NCI-H2171 (cell line): ENCODE measurements around the gene TEP1.
"Not testable (repeated sequence)": the region's sequence is repeated elsewhere in the genome, so short reads cannot be mapped to it uniquely, and the experiment has no call there.

Source experiments
- DNase-seq: peaks from one replicate; lab custom pipeline; 2025; lab: John Stamatoyannopoulos, UW

TEP1 gene

DNA sequence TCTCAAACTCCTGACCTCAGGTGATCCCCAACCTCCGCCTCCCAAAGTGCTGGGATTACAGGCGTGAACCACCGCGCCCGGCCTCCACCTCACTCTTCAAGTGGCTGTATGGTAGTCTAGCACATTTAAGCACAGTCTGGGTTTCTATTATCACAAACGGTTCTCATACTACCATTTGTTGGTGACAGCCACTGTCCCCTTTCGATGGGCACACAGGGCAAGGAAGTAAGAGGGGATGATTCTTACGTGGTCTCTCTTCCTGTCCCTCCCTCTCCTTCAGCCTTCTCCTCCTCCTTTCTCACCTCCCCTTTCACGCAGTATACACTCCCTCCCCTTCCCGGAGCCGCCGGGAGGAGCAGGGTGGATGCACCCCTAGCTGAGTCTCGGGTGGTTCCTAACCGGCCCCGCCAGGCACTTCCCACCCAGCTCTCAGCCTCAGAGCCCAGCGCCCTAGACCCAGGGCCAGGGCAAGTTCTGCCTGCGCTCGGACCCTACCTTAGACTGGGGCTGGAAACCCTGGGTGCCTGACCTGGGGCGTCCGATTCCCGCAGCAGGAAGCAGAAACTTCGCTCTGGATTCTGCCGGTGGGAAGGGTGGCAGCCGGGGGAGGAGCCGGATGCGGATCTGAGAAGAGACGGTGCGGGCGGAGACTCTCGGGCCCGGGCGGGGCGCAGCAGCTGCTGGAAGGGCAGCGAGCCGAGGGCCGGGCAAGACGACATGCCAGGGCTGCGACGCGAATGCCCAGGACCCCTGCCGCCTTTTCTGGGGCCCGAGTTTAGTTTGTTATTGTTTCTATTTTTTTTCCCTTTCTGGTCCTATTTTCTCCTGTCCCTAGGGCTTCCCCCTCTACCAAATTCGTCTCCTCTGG, at the start of gene TEP1:
TSS of gene TEP1 (minus strand) at position 626 of the 868 bp plus-strand sequence. CDS start 5,062 bp downstream, outside the sequence.
- DNase-seq = peak; percentile 91

DNA sequence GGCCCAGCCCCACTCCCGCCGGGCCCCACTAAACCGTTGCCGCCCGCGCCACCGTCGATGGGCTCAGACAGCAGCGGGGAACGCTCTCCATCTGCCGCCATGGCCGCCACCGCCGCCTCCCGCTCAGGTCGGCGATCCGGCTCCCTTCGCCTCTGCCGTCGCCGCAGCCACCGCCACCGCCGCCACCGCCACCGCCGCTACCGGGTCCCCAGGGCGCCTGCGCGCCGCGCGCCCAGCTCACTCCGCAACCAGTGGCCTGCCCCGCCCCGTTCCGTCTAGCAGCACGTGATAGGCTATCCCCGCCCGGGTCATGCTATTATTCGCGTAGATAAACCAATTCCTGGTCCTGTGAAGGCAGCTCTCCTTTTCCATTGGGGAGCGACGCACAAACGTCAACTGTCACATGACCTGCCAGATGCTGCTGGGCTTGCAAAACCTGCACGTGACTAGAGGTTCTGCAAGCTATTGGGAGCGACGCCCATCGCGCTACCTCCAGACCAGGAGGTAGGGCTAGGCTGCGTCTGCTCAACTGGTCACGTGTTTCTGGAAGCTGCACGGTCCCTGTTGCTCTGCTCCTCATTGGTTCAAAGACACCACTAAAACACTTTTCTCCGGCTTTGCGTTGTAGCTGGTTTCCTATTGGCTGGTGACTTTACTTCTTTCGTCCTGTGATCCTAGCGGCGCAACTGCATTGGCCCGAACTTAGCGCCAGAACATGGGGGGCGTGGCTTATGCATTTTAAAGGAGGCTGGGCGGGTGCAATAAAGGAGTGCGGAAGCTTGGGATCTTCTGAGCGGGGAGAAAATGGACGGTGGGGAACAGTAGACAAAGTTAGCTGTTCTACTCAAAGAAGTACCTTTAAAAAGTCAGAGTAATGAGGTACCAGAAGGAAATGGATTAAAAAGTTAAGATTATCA, 48.2 kb upstream of the TEP1 start, which contains the start of gene PIP4P1:
TSS of gene PIP4P1 (minus strand) at position 210 of the 917 bp plus-strand sequence. CDS start at position 101, 109 bp downstream.
- DNase-seq = peak; percentile 100

DNA sequence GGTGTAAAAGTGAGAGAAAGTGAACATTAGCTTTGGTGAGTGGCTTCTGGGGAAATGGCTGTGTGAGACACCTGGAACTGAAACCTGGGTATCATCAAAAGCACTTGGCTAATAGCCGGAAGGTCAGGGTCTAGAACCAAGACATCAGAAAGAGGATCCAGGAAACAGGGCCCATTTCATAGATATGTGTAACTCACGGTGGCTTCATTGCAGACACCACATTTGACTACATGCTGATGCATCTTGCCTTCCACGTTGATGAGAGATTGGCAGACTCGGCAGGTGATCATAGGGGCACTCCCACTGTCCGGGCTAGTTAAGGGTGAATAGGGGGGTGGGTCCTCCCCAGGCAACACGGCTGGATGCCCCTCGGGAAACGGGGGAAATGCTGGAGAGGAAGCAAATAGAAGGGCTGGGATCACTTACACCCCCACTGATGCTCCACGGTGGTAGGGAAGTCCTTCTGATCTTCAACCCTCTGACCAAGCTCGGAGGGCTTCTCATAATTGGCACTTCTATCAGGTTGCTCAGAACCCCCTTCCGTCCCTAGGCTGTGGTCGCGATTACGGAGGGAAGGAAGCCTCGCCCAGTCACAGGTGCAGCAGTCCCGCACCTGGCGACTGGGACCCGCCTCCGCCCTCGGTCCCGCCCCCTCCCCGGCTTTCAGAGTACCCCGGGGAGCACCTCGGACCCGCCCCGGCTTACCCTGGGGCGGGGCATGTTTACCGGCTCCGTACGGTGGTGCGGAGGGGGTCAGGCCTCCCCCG, 47.3 kb upstream of the TEP1 start:
- DNase-seq = peak; percentile 77

DNA sequence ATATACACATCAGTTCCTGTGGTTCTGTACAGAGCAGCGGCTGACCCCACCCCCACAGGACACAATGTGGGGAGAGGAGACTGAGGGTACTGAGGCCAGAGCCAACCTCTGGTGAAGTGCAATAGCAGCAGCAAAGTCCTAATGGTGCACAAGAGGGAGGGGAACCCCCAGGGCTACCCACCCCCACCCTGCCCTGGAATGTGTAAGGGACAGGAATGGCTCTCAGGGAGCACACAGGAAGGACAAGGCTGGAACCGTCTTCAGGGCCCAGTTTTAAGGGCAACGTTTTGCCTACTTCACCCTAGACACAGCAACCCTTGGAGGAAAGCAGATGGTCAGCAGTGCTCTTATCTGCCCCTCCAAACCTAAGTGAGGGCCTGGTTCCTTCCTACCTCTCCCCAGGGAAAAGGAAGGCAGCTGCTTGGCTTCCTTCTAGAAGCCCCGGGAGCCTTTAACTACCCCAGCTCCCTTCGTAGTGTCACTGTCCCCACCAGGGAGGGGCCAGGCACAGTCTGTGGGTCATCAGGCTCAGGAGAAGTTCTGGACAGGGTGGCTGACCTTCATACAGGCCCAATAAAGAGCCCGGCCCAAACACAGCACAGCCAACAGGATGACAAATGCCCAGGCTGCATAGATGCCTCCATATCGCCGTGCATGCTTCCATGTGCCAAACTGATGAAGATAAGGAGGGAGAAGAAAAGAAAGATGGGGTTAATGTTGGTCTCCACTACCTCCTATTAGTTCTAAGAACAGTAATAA, 44.9 kb upstream of the TEP1 start:
- no peak for DNase-seq

DNA sequence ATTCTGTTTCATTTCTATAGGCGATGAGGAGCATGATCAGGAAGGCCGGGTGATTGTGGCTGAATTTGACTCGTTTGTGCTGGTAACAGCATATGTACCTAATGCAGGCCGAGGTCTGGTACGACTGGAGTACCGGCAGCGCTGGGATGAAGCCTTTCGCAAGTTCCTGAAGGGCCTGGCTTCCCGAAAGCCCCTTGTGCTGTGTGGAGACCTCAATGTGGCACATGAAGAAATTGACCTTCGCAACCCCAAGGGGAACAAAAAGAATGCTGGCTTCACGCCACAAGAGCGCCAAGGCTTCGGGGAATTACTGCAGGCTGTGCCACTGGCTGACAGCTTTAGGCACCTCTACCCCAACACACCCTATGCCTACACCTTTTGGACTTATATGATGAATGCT, 43.7 kb upstream of the TEP1 start:
- no peak for DNase-seq

DNA sequence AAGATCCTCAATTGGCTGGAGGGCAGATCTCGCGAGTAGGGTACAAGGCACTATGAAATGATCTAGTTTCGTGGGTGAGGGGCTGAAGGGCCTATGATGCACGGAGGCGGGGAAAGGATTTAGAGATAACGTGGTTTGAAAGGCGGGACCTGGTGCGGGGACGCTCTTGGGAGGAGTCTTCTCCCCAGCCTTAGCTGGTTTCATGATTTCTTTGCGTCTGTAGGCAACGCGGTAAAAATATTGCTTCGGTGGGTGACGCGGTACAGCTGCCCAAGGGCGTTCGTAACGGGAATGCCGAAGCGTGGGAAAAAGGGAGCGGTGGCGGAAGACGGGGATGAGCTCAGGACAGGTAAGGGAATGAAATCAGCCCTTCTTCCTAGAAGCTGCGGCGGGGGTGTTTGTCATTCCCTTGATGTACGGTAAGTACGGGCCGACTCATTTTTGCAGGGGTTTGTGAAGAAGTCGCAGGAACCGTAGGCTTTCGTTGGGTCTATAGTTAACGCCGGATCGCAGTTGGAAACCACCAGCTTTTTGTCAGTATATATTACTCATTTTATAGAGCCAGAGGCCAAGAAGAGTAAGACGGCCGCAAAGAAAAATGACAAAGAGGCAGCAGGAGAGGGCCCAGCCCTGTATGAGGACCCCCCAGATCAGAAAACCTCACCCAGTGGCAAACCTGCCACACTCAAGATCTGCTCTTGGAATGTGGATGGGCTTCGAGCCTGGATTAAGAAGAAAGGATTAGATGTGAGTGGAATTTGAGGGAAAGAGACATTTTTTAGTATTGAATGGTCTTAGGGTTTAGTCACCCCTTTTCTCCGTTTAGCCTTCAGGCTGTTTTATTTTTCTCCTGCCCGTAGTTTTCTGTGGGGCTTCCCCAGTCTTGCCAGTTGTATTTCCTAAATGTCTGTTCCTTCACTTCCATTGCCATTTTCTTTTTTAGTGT, 42.3 kb upstream of the TEP1 start:
- peak; percentile 99 for DNase-seq

DNA sequence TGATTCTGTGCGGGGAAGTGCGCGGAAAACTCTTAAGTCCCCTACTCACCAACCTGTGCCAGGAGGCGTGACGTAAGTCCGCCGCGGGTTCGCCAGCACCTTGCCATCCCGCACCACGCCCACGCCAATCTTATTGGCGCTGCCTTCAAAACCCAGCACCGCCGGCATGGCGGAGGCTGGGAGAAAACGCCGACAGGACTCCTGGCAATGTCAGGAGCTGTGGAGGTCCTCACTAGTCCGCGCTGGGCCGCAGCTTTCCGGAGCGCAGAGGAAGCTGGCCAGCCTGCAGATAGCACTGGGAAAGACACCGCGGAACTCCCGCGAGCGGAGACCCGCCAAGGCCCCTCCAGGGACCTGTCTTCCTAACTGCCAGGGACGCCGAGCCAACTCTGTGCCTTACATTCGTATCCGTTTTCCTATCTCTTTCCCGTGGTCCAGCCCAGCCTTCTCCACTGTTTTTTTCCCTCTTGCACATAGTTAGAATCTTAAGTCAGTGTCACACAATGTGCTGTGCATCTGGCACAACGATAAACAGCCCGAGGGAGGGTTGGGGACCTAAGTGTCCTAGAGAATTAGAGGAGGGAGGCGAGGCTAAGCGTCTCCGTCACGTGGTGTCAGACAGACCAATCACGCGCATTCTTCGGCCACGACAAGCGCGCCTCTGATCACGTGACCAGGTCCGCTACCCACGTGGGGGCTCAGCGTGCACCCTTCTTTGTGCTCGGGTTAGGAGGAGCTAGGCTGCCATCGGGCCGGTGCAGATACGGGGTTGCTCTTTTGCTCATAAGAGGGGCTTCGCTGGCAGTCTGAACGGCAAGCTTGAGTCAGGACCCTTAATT, 41.4 kb upstream of the TEP1 start, which contains the start of the genes APEX1 and OSGEP:
TSS of gene APEX1 (plus strand) at position 711 of the 839 bp plus-strand sequence. CDS start 420 bp downstream, outside the sequence.
TSS of gene OSGEP (minus strand) at position 297 of the 839 bp plus-strand sequence. CDS start at position 168, 129 bp downstream.
- peak; percentile 100 for DNase-seq

DNA sequence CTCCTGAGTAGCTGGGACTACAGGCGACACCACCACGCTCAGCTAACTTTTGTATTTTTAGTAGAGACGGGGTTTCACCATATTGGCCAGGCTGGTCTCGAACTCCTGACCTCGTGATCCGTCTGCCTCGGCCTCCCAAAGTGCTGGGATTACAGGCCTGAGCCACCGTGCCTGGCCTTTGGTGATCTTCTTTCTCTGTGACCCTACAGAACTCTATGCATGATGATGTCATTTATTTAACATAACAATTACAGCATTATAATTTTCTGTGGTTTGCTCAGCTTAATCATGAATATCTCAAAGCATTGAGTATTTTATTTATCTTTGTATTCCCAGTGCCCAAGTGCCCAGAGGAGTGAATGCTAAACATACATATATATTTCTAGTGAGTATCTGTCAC, 39.5 kb upstream of the TEP1 start:
- not testable (repeated sequence) for DNase-seq

DNA sequence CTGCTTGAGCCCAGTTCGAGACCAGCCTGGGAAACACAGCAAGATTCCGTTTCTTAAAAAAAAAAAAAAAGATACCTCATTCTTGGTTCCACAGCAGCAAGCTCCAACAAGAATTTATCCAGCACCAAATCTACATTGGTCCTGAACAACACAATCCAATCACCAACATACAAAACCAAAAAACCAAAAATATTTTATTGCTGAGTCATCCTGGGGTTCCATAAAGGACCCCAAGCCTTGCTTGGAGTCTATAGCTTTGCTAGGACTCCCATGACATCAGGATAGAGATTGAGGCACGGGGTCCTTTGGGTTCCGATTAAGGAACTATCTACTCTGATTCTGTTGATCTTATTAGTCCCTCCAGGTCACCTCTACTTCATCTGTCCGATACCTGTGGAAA, 33.6 kb upstream of the TEP1 start:
- DNase-seq = no peak

DNA sequence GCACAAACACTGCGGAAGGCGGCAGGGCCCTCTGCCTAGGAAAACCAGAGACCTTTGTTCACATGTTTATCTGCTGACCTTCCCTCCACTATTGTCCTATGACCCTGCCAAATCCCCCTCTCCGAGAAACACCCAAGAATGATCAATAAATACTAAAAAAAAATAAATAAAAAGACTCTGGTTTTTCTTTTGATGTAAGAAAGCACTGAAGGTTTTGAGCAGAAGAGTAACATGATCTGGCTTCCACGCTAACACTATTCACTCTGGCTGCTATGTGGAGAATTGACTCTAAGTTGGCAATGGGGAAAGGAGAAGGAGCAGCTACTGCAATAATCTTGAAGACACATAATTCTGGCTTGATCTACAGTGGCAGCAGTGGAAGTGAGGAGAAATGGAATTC, 30.3 kb upstream of the TEP1 start:
- not testable (repeated sequence) for DNase-seq

DNA sequence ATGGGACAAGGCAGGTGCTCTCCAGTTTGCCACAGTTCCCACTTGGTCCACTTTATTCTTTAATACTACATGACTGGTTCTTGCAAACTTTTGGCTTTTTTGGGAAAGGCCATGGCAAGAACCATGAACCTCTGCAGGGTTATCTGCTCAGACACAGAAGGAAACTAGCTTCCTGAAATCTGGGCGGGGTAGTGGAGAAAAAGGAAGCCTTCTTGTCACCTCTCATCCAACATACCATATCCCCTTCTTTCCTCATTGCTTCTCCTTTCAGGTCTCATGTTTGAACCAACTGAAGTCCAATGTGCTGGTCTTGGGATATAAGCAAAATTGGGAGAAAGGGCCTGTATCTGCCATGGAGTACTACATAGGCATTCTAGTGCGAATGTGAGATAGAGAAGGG, 28.2 kb upstream of the TEP1 start:
- DNase-seq = no peak

DNA sequence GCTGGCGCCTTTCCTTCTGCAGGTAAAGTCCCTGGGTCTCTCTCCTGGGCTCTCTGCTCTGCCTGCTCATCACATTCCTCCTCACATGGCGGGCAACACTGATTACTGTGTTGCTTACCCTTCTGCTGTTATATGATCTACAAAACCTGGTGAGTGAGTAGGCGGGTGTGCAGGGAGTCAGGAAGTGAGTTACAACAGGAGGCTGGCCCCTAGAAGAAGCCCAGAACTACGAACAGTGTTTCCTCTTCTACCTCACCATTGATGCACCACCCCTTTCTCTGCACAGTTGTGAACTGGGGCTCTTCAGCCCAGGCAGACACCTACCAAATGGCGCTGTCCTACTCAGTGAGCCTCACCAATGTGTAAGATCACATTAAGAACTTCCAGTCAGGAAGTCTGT, 27.6 kb upstream of the TEP1 start:
- DNase-seq = no peak

DNA sequence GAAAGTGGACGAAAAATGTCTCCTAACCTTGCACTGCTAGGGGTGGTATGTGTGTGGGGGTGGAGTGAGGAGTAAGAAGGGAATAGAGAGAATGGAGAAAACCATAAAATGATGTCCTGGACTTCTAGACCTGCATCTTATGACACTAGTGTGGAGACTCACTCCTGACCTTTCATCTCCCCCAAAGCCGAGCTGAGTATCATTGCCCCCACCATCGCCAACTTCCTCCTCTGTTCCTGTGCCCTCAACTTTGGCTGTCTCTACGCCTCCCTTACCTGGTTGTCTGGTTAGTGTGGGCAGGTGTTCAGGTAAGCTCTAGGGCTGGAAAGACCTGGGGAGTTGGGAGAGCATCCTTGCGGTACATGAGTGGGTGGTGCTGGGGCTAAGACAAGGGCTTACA, 27.2 kb upstream of the TEP1 start:
- no peak for DNase-seq

DNA sequence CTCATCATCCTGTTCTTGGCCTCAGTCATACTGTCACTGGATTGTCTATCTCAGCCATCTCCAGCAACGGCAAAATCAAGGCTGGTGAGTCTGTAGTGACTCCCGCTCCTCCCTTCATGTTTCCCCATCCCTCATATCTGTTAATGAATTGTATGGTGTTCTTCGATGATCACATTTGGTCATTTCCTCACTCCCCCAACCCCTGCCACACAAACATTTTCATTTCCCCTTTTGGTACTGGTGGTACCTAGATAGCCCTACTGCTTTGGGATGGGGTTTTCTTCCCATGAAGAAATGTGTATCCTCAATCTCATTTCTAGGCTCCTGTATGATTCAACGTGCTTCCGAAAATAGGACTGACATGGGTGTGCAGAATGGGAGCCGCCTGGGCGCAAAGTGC, 25.4 kb upstream of the TEP1 start:
- DNase-seq = no peak

DNA sequence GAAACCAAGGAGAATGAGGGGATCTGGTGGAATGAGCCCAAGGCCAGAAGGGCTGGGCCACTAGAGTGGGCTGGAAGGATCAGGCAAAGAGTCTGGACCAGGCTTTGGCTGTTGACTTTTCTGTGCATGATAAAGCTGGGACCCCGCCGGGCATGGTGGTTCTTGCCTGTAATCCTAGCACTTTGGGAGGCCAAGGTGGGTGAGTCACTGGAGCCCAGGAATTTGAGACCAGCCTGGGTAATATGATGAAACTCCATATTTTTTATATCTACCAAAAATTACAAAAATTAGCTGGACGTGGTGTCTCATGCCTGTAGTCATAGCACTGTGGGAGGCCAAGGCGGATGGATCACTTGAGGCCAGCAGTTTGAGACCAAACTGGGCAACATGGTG, 23.1 kb upstream of the TEP1 start:
- DNase-seq = no peak

DNA sequence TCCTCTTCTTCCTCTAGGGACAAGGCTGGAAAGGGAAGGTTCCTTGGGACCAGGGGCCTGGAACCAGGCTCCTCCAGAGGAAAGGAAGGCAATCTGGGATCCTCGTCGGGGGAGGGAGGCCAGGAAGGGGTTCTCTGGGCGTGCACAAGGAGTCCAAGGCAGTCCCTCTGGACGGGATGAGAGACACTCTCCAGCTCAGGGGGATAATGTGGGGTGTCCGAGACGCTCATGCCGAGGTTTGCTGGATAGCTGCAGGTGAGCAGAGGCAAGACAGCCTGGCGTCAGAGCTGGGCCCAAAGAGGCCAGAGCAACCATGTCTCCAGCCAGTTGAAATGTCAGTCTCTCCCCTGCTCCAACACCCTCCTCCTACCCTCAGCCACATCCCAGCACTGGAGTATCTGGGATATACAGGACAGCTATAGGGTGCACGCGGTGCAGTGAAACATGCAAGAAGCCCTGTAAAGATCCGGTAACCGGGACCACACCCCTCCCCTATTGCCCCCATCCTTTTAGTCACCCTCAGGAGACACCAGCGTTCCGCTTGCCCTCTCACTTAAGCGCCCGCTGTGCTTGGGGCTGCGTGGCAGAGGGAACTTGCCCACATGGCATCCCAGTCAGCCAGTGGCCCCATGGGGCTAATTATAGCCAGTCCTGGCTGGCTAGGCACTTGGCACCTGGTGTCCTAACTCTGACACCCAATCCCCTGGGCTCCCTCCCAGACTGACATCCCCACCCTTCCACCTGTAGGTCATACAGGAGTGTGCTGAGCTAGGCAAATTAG, 22.5 kb upstream of the TEP1 start, which contains the start of gene KLHL33:
TSS of gene KLHL33 (minus strand) at position 585 of the 781 bp plus-strand sequence. CDS start at position 230, 355 bp downstream.
- DNase-seq = peak; percentile 45

DNA sequence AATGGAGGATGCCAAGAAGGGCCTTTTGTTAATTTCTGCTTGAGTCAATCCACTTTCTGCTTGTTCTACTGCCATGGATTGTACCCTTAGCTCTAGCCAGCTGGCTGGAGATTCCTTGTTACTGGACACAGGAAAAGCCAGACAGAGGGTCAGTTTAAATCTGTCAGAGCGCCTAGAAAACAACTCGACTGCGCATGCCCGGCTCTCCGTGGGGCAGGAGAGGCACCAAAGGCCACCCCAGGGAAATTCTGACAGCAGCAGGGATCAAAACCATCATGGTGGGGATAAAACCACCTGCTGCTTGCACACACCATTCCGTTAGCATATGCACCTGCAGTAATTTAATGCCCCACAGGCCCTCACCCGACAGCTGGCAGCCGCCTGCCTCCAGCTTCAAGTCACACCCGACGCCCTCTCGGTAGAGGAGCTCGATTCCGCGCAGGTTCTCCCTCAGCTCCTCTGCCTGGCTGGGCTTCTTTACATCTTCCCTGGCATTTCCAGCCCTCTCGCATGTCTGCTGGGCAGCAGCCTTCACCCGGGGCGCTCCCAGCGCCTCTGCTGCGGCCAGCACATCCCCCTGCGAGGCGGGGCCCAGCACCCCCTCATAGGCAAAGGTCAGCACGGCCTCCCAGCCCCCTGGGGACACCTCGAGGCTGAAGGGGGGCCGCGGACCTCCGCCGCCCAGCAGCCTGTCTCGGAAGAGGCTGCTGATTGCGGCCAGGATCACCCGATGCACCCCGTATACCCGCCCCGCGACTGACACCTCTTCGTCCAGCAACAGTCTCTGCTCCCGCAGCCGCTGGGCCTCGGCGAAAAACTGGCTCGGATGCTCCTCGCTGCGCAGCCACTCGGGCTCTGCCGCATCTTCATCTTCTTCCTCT, 21.6 kb upstream of the TEP1 start:
- peak; percentile 88 for DNase-seq
